Fibroblast of skin of back (primary cell): ENCODE data around the gene RTN4R.

Experiments
- DNase-seq: peaks from one replicate; pipeline ENCODE4 v3.0.0-alpha.2; 2013

The RTN4R gene

GRCh38 chr22:20198557-20199319 is 69.4 kb downstream of the RTN4R start:
- DNase-seq, result no peak

- DNase-seq, result no peak
These were observed 70.6 kb downstream of the RTN4R start for GRCh38 chr22:20197407-20198030.

- no peak for DNase-seq
These were observed 71.8 kb downstream of the RTN4R start for GRCh38 chr22:20196094-20196842.

- no peak for DNase-seq
These were observed 73.2 kb downstream of the RTN4R start for GRCh38 chr22:20194681-20195593.

GRCh38 chr22:20193761-20194494 is 74.2 kb downstream of the RTN4R start:
- no peak for DNase-seq

GRCh38 chr22:20192972-20193760 is 75.0 kb downstream of the RTN4R start:
- no peak for DNase-seq

- DNase-seq, result no peak
These were observed 75.7 kb downstream of the RTN4R start for GRCh38 chr22:20192293-20192971.

GRCh38 chr22:20191803-20192202 is 76.3 kb downstream of the RTN4R start:
- DNase-seq, result no peak
